Measurements from ENCODE around the gene LEP.

The LEP gene

GRCh38 chr7:128200376-128200775 lies 40.7 kb upstream of the LEP start:
- H3K27me3 ChIP-seq, result peaks cover 0 to 66% of the 10 kb centered on the region in 2 donors
- no peak for DNase-seq
- H3K4me3 ChIP-seq, result no peak overlapping the region
- no peaks in the 10 kb centered on the region for H3K36me3 ChIP-seq
- peaks cover 0 to 8% (median 7%) of the 10 kb centered on the region in 4 donors for H3K4me1 ChIP-seq
- H3K9me3 ChIP-seq, result peaks cover 0 to 7% (median 5%) of the 10 kb centered on the region in 3 donors
- intact Hi-C loops (cut with DNase I; ENCODE audit: low total_unique reads), result no loop called here
- TF ChIP-seq CTCF (IDR thresholded peaks at IDR 0.05), result no peak
- H3K27ac ChIP-seq, result no peak overlapping the region

GRCh38 chr7:128201067-128201689 lies 39.9 kb upstream of the LEP start:
- Histone ChIP-seq H3K27me3 (peaks cover 0 to 74% of the 10 kb centered on the region in 2 donors), H3K36me3 (no peaks in the 10 kb centered on the region), H3K9me3 (peaks cover 0 to 4% (median 0%) of the 10 kb centered on the region in 3 donors), H3K4me1 (peaks cover 0 to 8% (median 7%) of the 10 kb centered on the region in 4 donors), H3K27ac (no peak overlapping the region), H3K4me3 (no peak overlapping the region)
- no peak for TF ChIP-seq CTCF (IDR thresholded peaks at IDR 0.05)
- DNase-seq, result no peak
- intact Hi-C loops (cut with DNase I; ENCODE audit: low total_unique reads), result no loop called here

- intact Hi-C loops (cut with DNase I; ENCODE audit: low total_unique reads), result no loop called here
- TF ChIP-seq CTCF (IDR thresholded peaks at IDR 0.05), result no peak
- Histone ChIP-seq H3K9me3 (no peaks in the 10 kb centered on the region), H3K4me3 (no peak overlapping the region), H3K4me1 (peaks cover 0 to 8% (median 7%) of the 10 kb centered on the region in 4 donors), H3K27ac (no peak overlapping the region), H3K27me3 (peaks cover 0 to 77% of the 10 kb centered on the region in 2 donors), H3K36me3 (no peaks in the 10 kb centered on the region)
- DNase-seq, result no peak
Observed at GRCh38 chr7:128201690-128202085, 39.4 kb upstream of the LEP start.

- H3K4me1 ChIP-seq, result peaks cover 0 to 8% (median 7%) of the 10 kb centered on the region in 4 donors
- TF ChIP-seq CTCF (IDR thresholded peaks at IDR 0.05), result no peak
- intact Hi-C loops (cut with DNase I; ENCODE audit: low total_unique reads), result no loop called here
- peaks cover 0 to 75% of the 10 kb centered on the region in 2 donors for H3K27me3 ChIP-seq
- H3K9me3 ChIP-seq, result no peaks in the 10 kb centered on the region
- no peak for DNase-seq
- no peak overlapping the region for H3K4me3 ChIP-seq
- H3K27ac ChIP-seq, result no peak overlapping the region
- no peaks in the 10 kb centered on the region for H3K36me3 ChIP-seq
Observed at GRCh38 chr7:128202287-128202957, 38.7 kb upstream of the LEP start.

- intact Hi-C loops (cut with DNase I; ENCODE audit: low total_unique reads), result no loop called here
- H3K27ac ChIP-seq, result no peak overlapping the region
- peaks cover 0 to 8% (median 7%) of the 10 kb centered on the region in 4 donors for H3K4me1 ChIP-seq
- DNase-seq, result no peak
- H3K36me3 ChIP-seq, result no peaks in the 10 kb centered on the region
- TF ChIP-seq CTCF (IDR thresholded peaks at IDR 0.05), result no peak
- H3K9me3 ChIP-seq, result no peaks in the 10 kb centered on the region
- H3K27me3 ChIP-seq, result peaks cover 0 to 69% of the 10 kb centered on the region in 2 donors
- no peak overlapping the region for H3K4me3 ChIP-seq
Observed at GRCh38 chr7:128203047-128203491, 38.0 kb upstream of the LEP start.

All from tibial artery (tissue), 4 donors.